ENCODE results near the gene NQO1. TPM values are rescaled to one million over a fixed set of nuclear protein-coding genes. Genes with fewer than 3 reads are reported as not detected.

Gene NQO1
- total and polyA plus RNA-seq, 9 of the 15 experiments (the other 6 are each of a cell fraction or from before 2014, with no cell fraction given): 96.7 to 198 (median 122) TPM

- peak; percentile 50 to 62 for TF ChIP-seq E2F6 (IDR thresholded peaks at IDR 0.05; ENCODE audit: borderline replicate concordance in 1 of 2, extremely low read depth in 1 of 2, insufficient read depth in 1 of 2, insufficient read length in 1 of 2, low read depth in 1 of 2, low read length in 1 of 2, poor library complexity in 1 of 2, severe bottlenecking in 1 of 2)
- no peak for TF ChIP-seq ZNF165 (CRISPR knock-in tag; IDR thresholded peaks at IDR 0.05; ENCODE audit: borderline replicate concordance)
- TF ChIP-seq MNT (conservative IDR thresholded peaks at IDR 0.05): peak; percentile 83 to 93
- no peak for TF ChIP-seq ZNF785 (CRISPR knock-in tag; IDR thresholded peaks at IDR 0.05)
- peak; percentile 47 for TF ChIP-seq PCBP1 (IDR thresholded peaks at IDR 0.05; ENCODE audit: low read depth, low read length, poor library complexity, severe bottlenecking)
- TF ChIP-seq BCL6 (CRISPR knock-in tag; IDR thresholded peaks at IDR 0.05): no peak
- no peak for TF ChIP-seq CEBPZ (IDR thresholded peaks at IDR 0.05; ENCODE audit: borderline replicate concordance, low read depth, low read length)
- TF ChIP-seq KAT7 (CRISPR knock-in tag; IDR thresholded peaks at IDR 0.05; ENCODE audit: borderline replicate concordance): no peak
- peak in 1 of 2 experiments; percentile 88; a peak in 2 of 4 replicates for TF ChIP-seq RCOR1 (IDR thresholded peaks at IDR 0.05; ENCODE audit: borderline replicate concordance in 1 of 2, low read depth in 2 of 2, low read length in 2 of 2)
- TF ChIP-seq CREB5 (CRISPR knock-in tag; IDR thresholded peaks at IDR 0.05): no peak
- no peak for TF ChIP-seq PURB (CRISPR knock-in tag; IDR thresholded peaks at IDR 0.05; ENCODE audit: low read depth)
- TF ChIP-seq ATF7 (IDR thresholded peaks at IDR 0.05): peak; percentile 45
- TF ChIP-seq E4F1 (CRISPR knock-in tag; IDR thresholded peaks at IDR 0.05; ENCODE audit: borderline replicate concordance): peak; percentile 82; the same call in 1 of the 2 replicates
- no peak for TF ChIP-seq E2F4 (CRISPR knock-in tag; IDR thresholded peaks at IDR 0.05; ENCODE audit: low read depth)
Observed at GRCh38 chr16:69726313-69727060, at the start of gene NQO1 (continued).

Measured in K562 (cell line).